OCI-LY7 (cell line): ENCODE measurements around the gene NUDT17. TPM values are rescaled to one million over a fixed set of nuclear protein-coding genes. Genes with fewer than 3 reads are reported as not detected.

Source experiments
- BruUV-seq: library from RNA; stranded (reverse); fragments of 400-500 nt; replicated peaks from 2 replicates; lab custom pipeline; 2021; lab: Mats Ljungman, UMichigan
- CTCF ChIA-PET: fragments of 300-600 bp; sonication (Branson Sonifier 250); formaldehyde crosslinking; loops from one replicate; lab custom pipeline; 2022; ENCODE audit warnings: antibody characterized with exemption; ENCODE audit not compliant: unreplicated experiment; lab: Charles Lee
- POLR2A ChIA-PET: fragments of 300-600 bp; sonication (Branson Sonifier 250); formaldehyde crosslinking; loops from one replicate; lab custom pipeline; 2022; ENCODE audit warnings: antibody characterized with exemption; lab: Charles Lee
- DNase-seq: peaks from one replicate; pipeline ENCODE4 v3.0.0-alpha.2; 2015; ENCODE audit warnings: low spot score
- H2AFZ ChIP-seq: fragments of 200-600 bp; sonication (generic), shearing (Covaris generic); 2 replicates; pipeline ENCODE4 v1.6.1; 2014; ENCODE audit warnings: mild to moderate bottlenecking, antibody characterized with exemption, low read length, moderate library complexity
- H3K27ac ChIP-seq: fragments of 200-600 bp; sonication (generic); 2 replicates; pipeline ENCODE4 v1.5.1; 2014; ENCODE audit warnings: mixed run types, low read depth, mild to moderate bottlenecking, moderate library complexity, low read length, inconsistent platforms; ENCODE audit not compliant: poor library complexity, severe bottlenecking
- H3K36me3 ChIP-seq: fragments of 200-600 bp; sonication (generic); 2 replicates; pipeline ENCODE4 v1.6.1; 2014; ENCODE audit warnings: mild to moderate bottlenecking, antibody characterized with exemption, low read length, moderate library complexity, mixed read lengths; ENCODE audit not compliant: insufficient read depth
- H3K4me1 ChIP-seq: fragments of 200-600 bp; sonication (generic); 2 replicates; pipeline ENCODE4 v1.5.1; 2014; ENCODE audit warnings: mild to moderate bottlenecking, low read length; ENCODE audit not compliant: insufficient read depth, poor library complexity, severe bottlenecking
- H3K4me2 ChIP-seq: fragments of 200-600 bp; sonication (generic); 2 replicates; pipeline ENCODE4 v1.6.1; 2014; ENCODE audit warnings: mild to moderate bottlenecking, low read length
- H3K4me3 ChIP-seq: fragments of 200-600 bp; sonication (generic); 2 replicates; pipeline ENCODE4 v1.5.1; 2014; ENCODE audit warnings: mild to moderate bottlenecking, low read depth, low read length; ENCODE audit not compliant: poor library complexity, severe bottlenecking
- H3K79me2 ChIP-seq: fragments of 200-600 bp; sonication (generic); 2 replicates; pipeline ENCODE4 v1.6.1; 2016; ENCODE audit warnings: low read depth, mild to moderate bottlenecking, low read length, moderate library complexity, mixed read lengths; ENCODE audit not compliant: insufficient read depth
- H3K9me2 ChIP-seq: fragments of 200-600 bp; sonication (generic); 2 replicates; pipeline ENCODE4 v1.6.1; 2016; ENCODE audit warnings: mild to moderate bottlenecking, low read length, mixed read lengths; ENCODE audit not compliant: insufficient read depth
- H3K9me3 ChIP-seq: fragments of 200-600 bp; sonication (generic); 2 replicates; pipeline ENCODE4 v1.6.1; 2014; ENCODE audit warnings: mild to moderate bottlenecking, mixed run types, low read length, mixed read lengths
- H4K20me1 ChIP-seq: fragments of 200-600 bp; sonication (generic); 2 replicates; pipeline ENCODE4 v1.6.1; 2014; ENCODE audit warnings: mild to moderate bottlenecking, antibody characterized with exemption, low read length, moderate library complexity, mixed read lengths; ENCODE audit not compliant: insufficient read depth
- EZH2phosphoT487 ChIP-seq: fragments of 200-600 bp; sonication (generic); IDR thresholded peaks from 2 replicates; pipeline ENCODE4 v1.6.1; 2018; ENCODE audit warnings: low read depth, borderline replicate concordance, mild to moderate bottlenecking, mixed run types, antibody characterized with exemption, low read length, moderate library complexity, mixed read lengths
- intact Hi-C: fragments of 100-400 bp; cut with micrococcal nuclease; formaldehyde crosslinking; loops from one replicate; pipeline ENCODE4 v1.10.0; 2022; ENCODE audit not compliant: unreplicated experiment
- total RNA-seq, 2 experiments: library from RNA; depleted of rRNA in 1 of 2; stranded (reverse); fragments of >200 nt in 1 of 2; shearing (Covaris generic) in 1 of 2; gene quantifications; 2 replicates each; pipeline ENCODE4 v1.2.3, GENCODE V29; 2014 to 2022
- TF ChIP-seq, protein P1 (sequence below): fragments of 200-600 bp; sonication (generic); conservative IDR thresholded peaks from 2 replicates; pipeline ENCODE4 v1.5.1; 2014; ENCODE audit warnings: mild to moderate bottlenecking, antibody characterized with exemption, low read length, moderate library complexity, mixed read lengths

The NUDT17 gene
- total RNA-seq, 2 experiments from 2014 or later: 16.9 to 39.3 TPM

DNA sequence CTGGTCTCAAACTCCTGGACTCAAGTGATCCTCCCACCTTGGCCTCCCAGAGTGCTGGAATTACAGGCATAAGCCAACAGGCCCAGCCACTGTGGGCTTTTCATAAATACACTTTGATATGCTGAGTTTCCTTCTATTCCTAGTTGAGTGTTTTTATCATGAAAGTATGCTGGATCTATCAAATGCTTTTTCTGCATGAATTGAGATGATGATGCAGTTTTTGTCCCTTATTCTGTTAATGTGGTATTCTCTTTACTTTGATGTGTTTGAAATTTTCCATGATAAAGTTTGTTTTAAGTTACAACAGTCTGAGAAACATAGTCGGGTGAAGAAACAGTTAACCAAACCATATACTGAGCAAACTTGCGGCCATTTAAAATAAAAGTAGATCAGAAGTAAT is 45.6 kb upstream of the NUDT17 start:
- POLR2A ChIA-PET: no interaction called here
- H3K36me3 ChIP-seq: peaks cover 47% of the 10 kb centered on the region
- H3K79me2 ChIP-seq: peaks cover 34% of the 10 kb centered on the region
- H2AFZ ChIP-seq: no peak overlapping the region
- peaks cover 35% of the 10 kb centered on the region for H3K9me3 ChIP-seq
- H3K4me2 ChIP-seq: no peak overlapping the region
- no peaks in the 10 kb centered on the region for H3K4me1 ChIP-seq
- H4K20me1 ChIP-seq: no peaks in the 10 kb centered on the region
- BruUV-seq: no TSS peak
- CTCF ChIA-PET: no interaction called here
- DNase-seq: no peak
- TF ChIP-seq, protein P1, sequence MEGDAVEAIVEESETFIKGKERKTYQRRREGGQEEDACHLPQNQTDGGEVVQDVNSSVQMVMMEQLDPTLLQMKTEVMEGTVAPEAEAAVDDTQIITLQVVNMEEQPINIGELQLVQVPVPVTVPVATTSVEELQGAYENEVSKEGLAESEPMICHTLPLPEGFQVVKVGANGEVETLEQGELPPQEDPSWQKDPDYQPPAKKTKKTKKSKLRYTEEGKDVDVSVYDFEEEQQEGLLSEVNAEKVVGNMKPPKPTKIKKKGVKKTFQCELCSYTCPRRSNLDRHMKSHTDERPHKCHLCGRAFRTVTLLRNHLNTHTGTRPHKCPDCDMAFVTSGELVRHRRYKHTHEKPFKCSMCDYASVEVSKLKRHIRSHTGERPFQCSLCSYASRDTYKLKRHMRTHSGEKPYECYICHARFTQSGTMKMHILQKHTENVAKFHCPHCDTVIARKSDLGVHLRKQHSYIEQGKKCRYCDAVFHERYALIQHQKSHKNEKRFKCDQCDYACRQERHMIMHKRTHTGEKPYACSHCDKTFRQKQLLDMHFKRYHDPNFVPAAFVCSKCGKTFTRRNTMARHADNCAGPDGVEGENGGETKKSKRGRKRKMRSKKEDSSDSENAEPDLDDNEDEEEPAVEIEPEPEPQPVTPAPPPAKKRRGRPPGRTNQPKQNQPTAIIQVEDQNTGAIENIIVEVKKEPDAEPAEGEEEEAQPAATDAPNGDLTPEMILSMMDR: no peak
- no peak for TF ChIP-seq EZH2phosphoT487
- no peak overlapping the region for H3K27ac ChIP-seq
- intact Hi-C loops: no loop called here
- no peaks in the 10 kb centered on the region for H3K9me2 ChIP-seq
- H3K4me3 ChIP-seq: no peak overlapping the region

DNA sequence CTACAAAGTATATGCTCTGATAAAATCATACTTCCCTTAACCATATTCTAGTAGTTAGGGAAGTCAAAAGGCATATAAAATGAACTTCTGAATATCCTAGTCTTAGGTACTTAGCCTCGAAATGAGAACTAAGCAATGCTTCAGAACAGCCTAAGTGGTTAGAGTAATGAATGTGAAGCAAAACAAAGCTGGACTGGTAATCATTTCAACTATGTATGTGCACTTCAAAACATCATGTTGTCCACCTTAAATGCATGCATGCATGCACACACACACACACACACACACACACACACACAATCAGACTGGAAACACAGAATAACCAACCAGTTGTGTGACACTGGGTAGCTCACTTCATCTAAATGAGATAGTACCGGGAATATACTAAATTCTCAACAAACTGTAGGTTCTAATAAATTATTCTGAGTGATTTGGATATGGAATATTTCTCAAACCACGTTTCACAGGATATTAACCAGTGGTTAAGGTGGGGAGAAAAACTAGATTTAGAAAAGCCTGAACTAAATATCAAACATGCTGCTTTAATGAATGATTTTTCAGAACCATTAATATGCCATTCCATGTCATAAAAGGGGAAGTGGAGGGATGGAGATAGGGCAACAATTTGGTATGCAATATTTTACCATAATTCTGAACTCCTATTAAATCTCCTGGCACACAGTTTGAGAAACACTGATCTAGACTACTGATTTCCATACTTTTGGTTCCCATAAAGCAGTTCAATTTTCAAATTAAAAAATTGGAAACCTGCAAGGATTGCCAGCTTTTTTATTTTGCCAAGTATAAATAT is 41.0 kb upstream of the NUDT17 start:
- H3K9me2 ChIP-seq: no peaks in the 10 kb centered on the region
- TF ChIP-seq EZH2phosphoT487: no peak
- TF ChIP-seq, protein P1: no peak
- no peak overlapping the region for H3K27ac ChIP-seq
- CTCF ChIA-PET: no interaction called here
- POLR2A ChIA-PET: interaction anchor here (0.6 to 1.0 kb wide), 2 partner anchors 46 to 101 kb away, joined by 3 read pairs; no protein-coding TSS in a partner anchor
- no peaks in the 10 kb centered on the region for H3K9me3 ChIP-seq
- H4K20me1 ChIP-seq: no peaks in the 10 kb centered on the region
- no TSS peak for BruUV-seq
- H3K79me2 ChIP-seq: peaks cover 53% of the 10 kb centered on the region
- H2AFZ ChIP-seq: no peak overlapping the region
- no peaks in the 10 kb centered on the region for H3K4me1 ChIP-seq
- intact Hi-C loops: no loop called here
- no peak for DNase-seq
- H3K36me3 ChIP-seq: peaks cover 4% of the 10 kb centered on the region; the same call in 1 of the 2 replicates
- H3K4me3 ChIP-seq: no peak overlapping the region
- H3K4me2 ChIP-seq: no peak overlapping the region

DNA sequence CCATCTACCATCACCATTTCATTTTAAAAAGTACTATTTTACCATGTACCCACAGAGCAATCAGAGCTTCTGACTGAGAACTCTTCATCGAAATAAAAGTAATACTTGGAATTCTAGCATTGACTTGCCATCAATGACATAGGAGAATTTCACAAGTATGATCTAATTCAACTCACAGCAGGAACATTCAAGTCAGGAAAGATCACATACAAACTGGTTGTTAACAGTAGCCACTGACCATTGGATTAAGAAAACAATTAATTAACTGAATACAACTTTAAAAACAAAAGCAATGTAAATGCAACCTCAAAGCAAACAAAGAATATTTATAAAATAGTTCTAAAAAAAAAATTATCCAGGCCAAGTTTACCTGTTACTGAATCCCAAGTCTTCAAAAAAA is 40.4 kb upstream of the NUDT17 start:
- ChIA-PET CTCF (no interaction called here), POLR2A (interaction anchor here (0.6 to 1.6 kb wide), 5 partner anchors 8 to 102 kb away, joined by 3 to 5 read pairs (median 3); no protein-coding TSS in a partner anchor)
- Histone ChIP-seq H3K79me2 (peaks cover 53% of the 10 kb centered on the region), H3K9me3 (no peaks in the 10 kb centered on the region), H3K27ac (no peak overlapping the region), H3K36me3 (no peaks in the 10 kb centered on the region), H3K4me3 (no peak overlapping the region), H2AFZ (no peak overlapping the region), H3K9me2 (no peaks in the 10 kb centered on the region), H4K20me1 (no peaks in the 10 kb centered on the region), H3K4me2 (no peak overlapping the region), H3K4me1 (no peaks in the 10 kb centered on the region)
- intact Hi-C loops: no loop called here
- no TSS peak for BruUV-seq
- TF ChIP-seq EZH2phosphoT487: no peak
- TF ChIP-seq, protein P1: no peak
- DNase-seq: no peak
